Spleen (tissue), 11 donors: ENCODE data around the gene LRCH3. TPM values are rescaled to one million over a fixed set of nuclear protein-coding genes. Genes with fewer than 3 reads are reported as not detected.

ENCODE experiments used
- DNase-seq: peaks from one replicate; pipeline ENCODE4 v3.0.0-alpha.2; 2020
- H3K27ac ChIP-seq, 8 donors: fragments of 200-600 bp; sonication (generic) in 7 of 8; 1 replicate in 4 of 8; 2 replicates in 4 of 8; pipeline versions ENCODE4 v1.5.0 to v1.8.0; 2016 to 2021; ENCODE audit warnings: inconsistent platforms in 4 of 8, mild to moderate bottlenecking in 4 of 8, moderate library complexity in 1 of 8
- H3K27me3 ChIP-seq, 7 donors: fragments of 200-600 bp; sonication (generic) in 6 of 7; replicated peaks in 1 of 7; 1 replicate in 4 of 7; 2 replicates in 3 of 7; pipeline versions ENCODE4 v1.5.0 to v1.8.0; 2016 to 2021; ENCODE audit warnings: inconsistent platforms in 3 of 7, mild to moderate bottlenecking in 1 of 7
- H3K36me3 ChIP-seq, 6 donors: fragments of 200-600 bp; sonication (generic) in 5 of 6; 1 replicate in 4 of 6; 2 replicates in 2 of 6; pipeline versions ENCODE4 v1.5.0 to v1.8.0; 2016 to 2021; ENCODE audit warnings: inconsistent platforms in 2 of 6
- H3K4me1 ChIP-seq, 6 donors: fragments of 200-600 bp; sonication (generic) in 5 of 6; 1 replicate in 3 of 6; 2 replicates in 3 of 6; pipeline versions ENCODE4 v1.5.0 to v1.8.0; 2016 to 2021; ENCODE audit warnings: inconsistent platforms in 3 of 6
- H3K4me3 ChIP-seq, 8 donors: fragments of 200-600 bp; sonication (generic) in 7 of 8; 1 replicate in 4 of 8; 2 replicates in 4 of 8; pipeline versions ENCODE4 v1.5.0 to v1.8.0; 2016 to 2021; ENCODE audit warnings: inconsistent platforms in 4 of 8, mild to moderate bottlenecking in 4 of 8, moderate library complexity in 2 of 8
- H3K9me3 ChIP-seq, 8 donors: fragments of 200-600 bp; sonication (generic) in 7 of 8; 1 replicate in 4 of 8; 2 replicates in 4 of 8; pipeline versions ENCODE4 v1.5.0 to v1.8.0; 2016 to 2021; ENCODE audit warnings: inconsistent platforms in 4 of 8
- CTCF ChIP-seq, 11 experiments: fragments of 200-600 bp in 7 of 11; fragments of 450-650 bp in 4 of 11; sonication (generic) in 4 of 11; IDR thresholded peaks in 8 of 11; conservative IDR thresholded peaks in 3 of 11; 1 replicate in 7 of 11; 2 replicates in 4 of 11; pipeline versions ENCODE4 v1.4.0 to v1.8.0; 2016 to 2021; ENCODE audit warnings: antibody characterized with exemption in 11 of 11, inconsistent platforms in 4 of 11, mild to moderate bottlenecking in 1 of 11
- POLR2A ChIP-seq, 3 donors: fragments of 450-650 bp; IDR thresholded peaks; one replicate each; pipeline ENCODE4 v1.5.1; 2017; ENCODE audit warnings: antibody characterized with exemption in 3 of 3, mild to moderate bottlenecking in 1 of 3
- POLR2AphosphoS5 ChIP-seq, 3 donors: sonication (generic); formaldehyde crosslinking; IDR thresholded peaks; one replicate each; pipeline ENCODE4 v1.5.1; 2017; ENCODE audit warnings: antibody characterized with exemption in 3 of 3
- WGBS, 5 donors: extraction: QIAGEN DNeasy Blood & Tissue Kit in 3 of 5; methylation state at CpG; one replicate each; pipeline versions ENCODE4 v1.1.5 to v1.1.7; 2013 to 2018; 5-methylcytosine and 5-hydroxymethylcytosine counted together
- intact Hi-C: fragments of 100-400 bp; cut with DNase I; formaldehyde crosslinking; loops from one replicate; pipeline ENCODE4 v1.15.0; 2023; ENCODE audit warnings: low total_unique reads
- polyA plus RNA-seq, 3 donors: library from polyadenylated mRNA; stranded (reverse); fragments of 200-250 nt; gene quantifications; one replicate each; pipeline ENCODE4 v1.2.1, GENCODE V29; 2013
- total RNA-seq, 7 donors: library from RNA; depleted of rRNA in 3 of 7; stranded (reverse); fragments of >200 nt in 3 of 7; fragmentation: NEBNext Ultra II Directional in 4 of 7; extraction: Animal tissue kit (Norgen Biotek cat#: 25700) in 4 of 7; gene quantifications; one replicate each; pipeline versions ENCODE4 v1.1.0 to v1.2.1, GENCODE V29; 2016 to 2021
- donor health status: healthy with polysubstance abuse.
- donor health status: DM: no; HTN: no; CAD: no; lungs with moderate emphysema.
- donor health status: DM: no; HTN: no; CAD: no.
- donor health status: Bipolar disorder and iron deficiency.
- donor health status: healthy.
- donor health status: DM: no; HTN: no; CAD: no.
- donor health status: DM: yes; HTN: yes; CAD: no.

LRCH3 gene
- total and polyA plus RNA-seq, 10 donors, result 7.7 to 86.2 (median 67.0) TPM

GRCh38 chr3:197800379-197800778, 9.3 kb downstream of the LRCH3 start:
- peaks cover 0 to 8% (median 0%) of the 10 kb centered on the region in 6 donors for H3K36me3 ChIP-seq
- TF ChIP-seq CTCF (IDR thresholded peaks at IDR 0.05 in 8 of 11, conservative IDR thresholded peaks at IDR 0.05 in 3 of 11) (no peak), POLR2AphosphoS5 (IDR thresholded peaks at IDR 0.05) (no peak), POLR2A (IDR thresholded peaks at IDR 0.05) (no peak)
- peaks cover 23 to 86% (median 49%) of the 10 kb centered on the region in 6 donors for H3K4me1 ChIP-seq
- no peak overlapping the region for H3K27ac ChIP-seq
- DNase-seq, result no peak
- WGBS, 5 donors, result 79 to 88% (median 88%) methylated on average over 3 of the region's 3 CpGs
- no peak overlapping the region for H3K4me3 ChIP-seq
- H3K27me3 ChIP-seq, result no peaks in the 10 kb centered on the region
- intact Hi-C loops, result no loop called here
- H3K9me3 ChIP-seq, result no peaks in the 10 kb centered on the region

GRCh38 chr3:197801891-197802778, 11.1 kb downstream of the LRCH3 start:
- Histone ChIP-seq H3K36me3 (peaks cover 0 to 13% (median 0%) of the 10 kb centered on the region in 6 donors), H3K9me3 (no peaks in the 10 kb centered on the region), H3K27me3 (no peaks in the 10 kb centered on the region), H3K4me3 (no peak overlapping the region), H3K27ac (peak overlapping the region in 3 of 8 donors; percentile 2 to 27 (median 10)), H3K4me1 (peaks cover 17 to 68% (median 40%) of the 10 kb centered on the region in 6 donors)
- WGBS, 5 donors, result 57 to 68% (median 61%) methylated on average over 8 of the region's 8 CpGs
- intact Hi-C loops, result no loop called here
- DNase-seq, result no peak
- peak in 4 of 11 experiments; percentile 9 to 28 (median 21) for TF ChIP-seq CTCF (IDR thresholded peaks at IDR 0.05 in 8 of 11, conservative IDR thresholded peaks at IDR 0.05 in 3 of 11)
- no peak for TF ChIP-seq POLR2A (IDR thresholded peaks at IDR 0.05)
- no peak for TF ChIP-seq POLR2AphosphoS5 (IDR thresholded peaks at IDR 0.05)

GRCh38 chr3:197802779-197803459, 11.9 kb downstream of the LRCH3 start:
- WGBS, 5 donors, result 92 to 97% (median 96%) methylated on average over 3 of the region's 3 CpGs
- intact Hi-C loops, result no loop called here

More at GRCh38 chr3:197802779-197803459, 11.9 kb downstream of the LRCH3 start:
- DNase-seq, result no peak
- peak in 2 of 11 experiments; percentile 19 to 25 for TF ChIP-seq CTCF (IDR thresholded peaks at IDR 0.05 in 8 of 11, conservative IDR thresholded peaks at IDR 0.05 in 3 of 11)
- no peak for TF ChIP-seq POLR2AphosphoS5 (IDR thresholded peaks at IDR 0.05)
- no peak for TF ChIP-seq POLR2A (IDR thresholded peaks at IDR 0.05)
- Histone ChIP-seq H3K4me3 (no peak overlapping the region), H3K27me3 (no peaks in the 10 kb centered on the region), H3K36me3 (peaks cover 0 to 13% (median 0%) of the 10 kb centered on the region in 6 donors), H3K4me1 (peaks cover 17 to 65% (median 35%) of the 10 kb centered on the region in 6 donors), H3K9me3 (no peaks in the 10 kb centered on the region), H3K27ac (no peak overlapping the region)
